Measurements from ENCODE around the gene HHIPL1.

Gene HHIPL1

GRCh38 chr14:99691111-99691885 is 46.4 kb downstream of the HHIPL1 start:
- DNase-seq = no peak

DNA sequence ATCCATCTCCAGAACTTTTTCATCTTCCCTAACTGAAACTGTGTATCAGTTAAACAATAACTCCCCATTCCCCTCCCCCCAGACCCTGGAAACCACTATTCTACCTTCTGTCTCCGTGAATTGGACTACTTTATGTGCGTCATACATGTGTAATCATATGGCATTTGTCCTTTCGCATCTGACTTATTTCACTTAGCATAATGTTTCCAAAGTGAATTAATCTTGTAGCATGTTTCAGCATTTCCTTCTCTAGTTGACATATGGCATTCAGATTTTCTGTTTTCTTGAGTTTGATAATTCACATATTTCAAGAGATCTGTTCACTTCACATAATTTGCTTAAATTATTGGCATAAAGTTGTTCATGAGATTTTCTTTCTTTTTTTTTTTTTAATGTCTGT is 49.0 kb downstream of the HHIPL1 start:
- DNase-seq = no peak

- no peak for DNase-seq
Measured at GRCh38 chr14:99696929-99697328, 52.0 kb downstream of the HHIPL1 start.

- DNase-seq = no peak
Measured at GRCh38 chr14:99698236-99698635, 53.3 kb downstream of the HHIPL1 start.

GRCh38 chr14:99698642-99699041 is 53.7 kb downstream of the HHIPL1 start:
- no peak for DNase-seq

DNA sequence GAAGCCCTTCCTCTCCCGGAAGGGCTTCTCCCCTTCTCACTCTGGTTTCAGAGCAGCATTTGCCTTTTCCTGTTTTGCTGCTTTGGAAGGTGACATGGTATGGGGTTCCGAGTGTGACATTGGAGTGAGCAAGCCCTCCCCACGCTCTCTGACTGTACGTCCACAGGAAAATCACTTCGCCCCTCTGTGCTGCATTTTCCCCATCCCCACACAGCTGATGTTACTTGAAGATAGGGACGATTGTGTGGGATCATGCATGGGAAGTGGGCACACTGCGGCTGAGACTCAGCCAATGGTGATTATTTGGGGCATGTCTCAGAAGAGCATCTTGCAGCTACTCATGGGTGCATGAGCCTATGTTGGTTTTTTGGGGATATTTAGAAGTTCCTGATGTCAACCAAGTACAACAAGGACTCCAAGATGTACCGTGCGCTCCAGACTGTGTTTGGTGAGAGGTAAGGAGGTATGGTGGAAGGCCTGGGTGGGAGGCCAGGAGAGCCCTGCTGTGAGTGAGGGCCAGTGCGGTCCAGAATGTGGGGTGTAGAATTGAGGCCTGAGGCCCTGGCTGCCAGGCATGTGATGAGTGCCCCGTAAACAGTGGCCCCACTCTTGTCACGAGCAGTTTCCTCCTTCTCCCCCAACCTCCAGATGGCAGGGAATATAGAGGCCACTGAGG is 54.3 kb downstream of the HHIPL1 start:
- no peak for DNase-seq

DNA sequence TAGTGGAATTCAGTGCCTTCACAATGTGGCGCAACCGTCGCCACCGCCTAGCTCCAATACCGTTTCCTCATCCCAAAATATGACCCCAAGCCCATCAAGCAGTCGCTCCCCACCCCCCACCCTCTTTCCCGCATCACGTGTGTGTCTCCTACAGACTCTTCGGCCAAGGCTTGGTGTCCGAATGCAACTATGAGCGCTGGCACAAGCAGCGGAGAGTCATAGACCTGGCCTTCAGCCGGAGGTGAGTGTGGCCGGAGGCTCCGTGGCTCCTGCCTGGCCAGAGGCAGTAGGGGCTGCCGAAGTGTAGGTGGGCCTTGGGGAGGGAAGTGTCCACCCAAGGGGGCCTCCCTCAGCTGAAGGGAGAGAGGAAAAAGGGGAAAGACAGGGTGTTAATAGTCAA is 54.9 kb downstream of the HHIPL1 start:
- no peak for DNase-seq

DNA sequence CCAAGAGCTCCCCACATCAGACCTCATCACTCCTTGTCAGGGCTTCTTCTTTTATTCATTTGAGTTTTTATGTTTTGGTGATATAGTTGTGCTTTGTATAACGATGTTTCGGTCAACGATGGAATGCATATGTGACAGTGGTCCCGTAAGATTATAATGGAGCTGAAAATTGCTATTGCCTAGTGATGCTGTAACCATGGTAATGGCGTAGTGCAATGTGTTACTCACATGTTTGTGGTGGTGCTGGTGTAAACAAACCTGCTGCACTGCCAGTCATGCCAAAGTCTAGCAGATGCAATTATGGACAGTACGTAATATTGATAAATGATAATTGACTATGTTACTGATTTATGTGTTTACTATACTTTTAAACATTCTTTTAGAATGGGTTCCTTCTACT is 55.5 kb downstream of the HHIPL1 start:
- DNase-seq = no peak

DNA sequence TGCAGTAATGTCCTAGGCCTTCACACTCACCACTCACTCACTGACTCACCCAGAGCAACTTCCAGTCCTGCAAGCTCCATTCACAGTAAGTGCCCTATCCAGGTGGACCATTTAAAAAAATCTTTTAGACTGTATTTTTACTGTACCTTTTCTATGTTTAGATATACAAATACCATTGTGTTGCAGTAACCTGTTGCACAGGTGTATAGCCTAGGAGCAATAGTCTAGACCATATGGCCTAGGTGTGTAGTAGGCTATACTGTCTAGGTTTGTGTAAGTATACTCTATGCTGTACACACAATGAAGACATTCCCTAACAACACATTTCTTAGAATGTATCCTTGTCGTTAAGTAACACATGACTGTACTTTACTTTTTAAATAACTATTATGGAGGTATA is 56.3 kb downstream of the HHIPL1 start:
- no peak for DNase-seq

DNA sequence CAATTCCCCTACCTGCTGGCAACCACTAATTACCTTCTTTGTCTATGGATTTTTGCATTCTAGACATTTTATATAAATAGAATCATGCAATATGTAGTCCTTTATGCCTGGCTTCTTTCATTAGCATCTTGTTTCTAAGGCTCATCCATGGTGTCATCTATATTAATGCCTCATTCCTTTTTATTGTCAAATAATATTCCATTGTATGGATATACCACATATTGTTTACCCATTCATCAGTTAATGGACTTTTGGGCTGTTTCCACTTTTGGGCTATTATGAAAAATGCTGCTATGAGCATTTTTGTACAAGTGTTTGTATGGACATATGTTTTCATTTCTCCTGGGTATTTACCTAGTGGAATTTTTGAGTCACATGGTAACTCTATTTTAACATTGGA is 57.2 kb downstream of the HHIPL1 start:
- DNase-seq = no peak

- no peak for DNase-seq
Measured at GRCh38 chr14:99703381-99703780, 58.5 kb downstream of the HHIPL1 start.

DNA sequence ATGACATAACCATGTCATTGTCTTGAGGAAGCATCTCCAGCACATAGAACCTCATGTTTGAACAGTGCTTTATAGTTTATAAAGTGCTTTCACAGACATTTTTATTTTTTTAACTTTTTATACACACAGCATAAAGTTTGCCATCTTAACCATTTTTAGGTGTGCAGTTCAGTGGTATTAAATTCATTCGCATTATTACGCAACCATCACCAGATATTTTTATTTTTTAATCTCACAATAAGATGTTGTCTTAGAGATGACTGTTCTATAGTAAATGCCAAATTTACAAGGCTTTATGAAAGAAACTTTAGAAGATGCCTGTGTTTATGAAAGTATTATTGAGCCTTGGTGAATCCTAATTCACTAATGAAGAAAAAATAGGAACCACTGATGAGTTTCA is 59.1 kb downstream of the HHIPL1 start:
- no peak for DNase-seq

DNA sequence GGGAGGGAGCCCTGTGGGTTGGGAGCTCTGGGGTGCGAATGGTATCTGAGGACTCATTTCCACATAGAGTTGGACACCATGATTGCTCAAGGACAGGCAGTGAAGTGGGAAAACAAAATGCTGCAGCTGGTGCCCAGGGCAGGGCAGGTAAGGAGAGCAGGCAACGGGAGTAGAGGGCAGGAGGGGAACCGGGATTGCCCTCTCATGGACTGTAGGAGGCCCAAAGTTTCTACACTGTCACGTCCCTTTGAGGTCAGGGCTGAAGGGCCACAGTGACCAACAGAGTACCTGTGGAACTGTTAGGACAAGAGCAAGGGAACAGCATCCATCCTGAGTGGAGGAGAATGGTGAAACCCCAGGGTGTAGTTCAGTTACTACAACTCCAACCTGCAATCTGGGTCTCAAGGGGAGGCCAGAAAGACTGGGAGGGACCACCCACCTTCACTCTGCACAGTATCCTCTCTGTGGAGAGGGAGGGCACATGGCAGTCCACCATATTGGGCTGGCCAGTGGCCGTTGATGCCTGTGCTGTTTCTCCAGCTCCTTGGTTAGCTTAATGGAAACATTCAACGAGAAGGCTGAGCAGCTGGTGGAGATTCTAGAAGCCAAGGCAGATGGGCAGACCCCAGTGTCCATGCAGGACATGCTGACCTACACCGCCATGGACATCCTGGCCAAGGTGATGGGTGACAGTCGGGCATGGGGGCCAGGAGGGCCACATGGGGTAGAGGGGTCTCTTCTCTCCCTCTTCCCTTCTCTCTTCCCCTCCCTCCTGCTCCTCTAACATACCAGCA is 61.4 kb downstream of the HHIPL1 start:
- DNase-seq = no peak

DNA sequence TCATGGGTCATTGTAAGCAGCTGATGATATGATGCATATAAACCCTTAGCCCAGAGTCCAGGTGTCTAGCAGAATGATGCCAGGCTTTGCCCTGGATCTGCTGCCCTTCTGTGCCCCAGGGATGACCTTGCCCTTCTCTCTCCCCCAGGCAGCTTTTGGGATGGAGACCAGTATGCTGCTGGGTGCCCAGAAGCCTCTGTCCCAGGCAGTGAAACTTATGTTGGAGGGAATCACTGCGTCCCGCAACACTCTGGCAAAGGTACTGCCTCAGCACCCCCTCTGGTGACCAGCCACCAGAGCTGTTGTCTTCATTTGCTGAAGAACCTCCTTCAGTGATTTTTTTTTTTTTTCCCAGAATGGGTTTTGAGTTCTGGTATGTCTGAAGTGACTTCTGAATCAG is 62.5 kb downstream of the HHIPL1 start:
- no peak for DNase-seq

DNA sequence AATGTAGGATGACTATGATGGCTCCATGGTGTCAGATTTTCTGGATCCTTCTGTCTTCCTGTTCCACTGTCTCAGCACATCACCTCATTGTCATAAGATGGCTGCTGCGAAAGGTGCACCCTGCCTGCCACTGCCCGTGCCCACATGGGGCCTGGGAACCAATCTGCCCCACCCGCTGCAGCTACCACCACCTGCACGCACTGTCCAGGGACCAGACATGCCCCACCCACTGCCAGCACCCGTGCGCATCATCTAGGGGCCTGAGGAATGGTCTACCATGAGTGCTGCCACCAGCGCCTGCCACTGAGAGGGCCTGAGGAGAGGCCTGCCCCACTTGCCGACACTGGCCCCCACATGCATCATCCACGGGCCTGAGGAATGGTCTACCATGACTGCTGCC is 63.0 kb downstream of the HHIPL1 start:
- DNase-seq = no peak

DNA sequence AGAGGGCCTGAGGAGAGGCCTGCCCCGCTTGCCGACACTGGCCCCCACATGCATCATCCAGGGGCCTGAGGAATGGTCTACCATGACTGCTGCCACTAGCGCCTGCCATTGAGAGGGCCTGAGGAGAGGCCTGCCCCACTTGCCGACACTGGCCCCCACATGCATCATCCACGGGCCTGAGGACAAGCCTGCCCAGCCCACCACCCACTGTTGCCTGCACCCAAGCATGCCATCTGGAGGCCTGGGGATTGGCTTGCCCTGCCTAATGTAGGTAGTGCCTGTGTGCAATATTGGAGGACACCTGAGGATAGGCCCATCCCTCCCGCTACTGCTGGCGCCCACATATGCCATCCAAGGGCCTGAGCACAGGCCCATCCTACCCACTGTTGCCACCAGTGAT is 63.5 kb downstream of the HHIPL1 start:
- DNase-seq = no peak

- DNase-seq = no peak
Measured at GRCh38 chr14:99713972-99714371, 69.0 kb downstream of the HHIPL1 start.

DNA sequence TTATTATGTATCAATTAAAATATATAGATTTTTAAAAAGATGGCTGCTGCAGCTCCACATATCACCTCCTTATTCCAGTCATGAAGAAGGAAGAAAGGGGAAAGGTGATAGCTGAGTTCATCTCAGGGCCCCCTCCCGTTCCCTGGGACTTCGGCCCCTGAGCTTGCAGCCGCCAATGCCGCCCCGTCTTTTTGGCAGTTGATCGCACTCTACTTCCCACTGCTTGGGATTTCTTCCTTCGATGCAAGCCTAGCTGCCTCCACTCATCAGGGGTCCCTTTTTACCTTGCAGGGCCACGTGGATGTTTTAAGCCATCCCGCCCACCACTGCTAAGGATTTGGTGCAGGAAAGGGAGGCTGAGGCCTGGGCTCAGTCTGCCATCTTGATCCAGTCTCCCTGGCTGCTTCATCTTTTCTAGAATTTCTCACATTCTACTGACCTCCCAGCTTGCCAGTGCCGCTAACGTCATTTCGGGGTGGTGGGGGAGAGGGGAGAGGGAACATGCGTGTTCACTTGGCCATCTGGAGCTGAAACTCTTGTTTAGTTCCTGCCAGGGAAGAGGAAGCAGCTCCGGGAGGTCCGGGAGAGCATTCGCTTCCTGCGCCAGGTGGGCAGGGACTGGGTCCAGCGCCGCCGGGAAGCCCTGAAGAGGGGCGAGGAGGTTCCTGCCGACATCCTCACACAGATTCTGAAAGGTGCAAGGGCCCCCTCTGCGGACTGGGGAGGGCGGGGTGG is 70.5 kb downstream of the HHIPL1 start:
- no peak for DNase-seq

DNA sequence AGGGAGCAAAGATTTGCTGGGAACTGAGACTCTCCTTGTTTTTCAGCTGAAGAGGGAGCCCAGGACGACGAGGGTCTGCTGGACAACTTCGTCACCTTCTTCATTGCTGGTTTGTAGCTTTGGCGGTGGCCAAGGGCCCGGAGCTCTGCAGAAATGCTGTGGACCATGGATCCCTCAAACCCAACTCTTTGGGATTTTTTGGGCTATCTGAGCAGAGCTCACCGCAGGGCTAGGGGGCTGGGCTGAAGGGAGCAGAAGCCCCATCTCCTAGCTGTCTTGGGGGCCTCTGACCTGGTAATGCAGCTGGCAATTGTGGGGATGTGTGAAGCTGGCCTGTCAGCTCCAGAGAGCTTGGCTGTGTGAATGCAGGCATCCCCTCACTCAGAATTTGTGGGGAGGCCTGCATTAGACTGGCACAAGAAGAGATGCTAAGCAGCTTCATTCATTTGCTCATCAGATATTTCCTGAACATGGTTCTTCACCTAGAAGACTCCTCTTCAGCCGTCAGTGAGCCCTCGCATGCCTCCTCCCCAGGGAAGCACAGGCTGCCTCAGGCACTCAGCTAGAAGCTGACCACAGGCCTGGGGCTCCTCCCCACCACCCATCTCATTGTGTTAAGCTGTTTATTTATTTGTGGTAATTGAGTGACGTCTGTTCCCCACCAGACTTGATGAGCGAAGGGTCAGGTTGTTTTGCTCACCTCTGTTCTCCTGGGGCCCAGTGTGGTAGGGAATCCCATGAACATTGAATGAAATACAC is 71.3 kb downstream of the HHIPL1 start:
- DNase-seq = no peak

DNA sequence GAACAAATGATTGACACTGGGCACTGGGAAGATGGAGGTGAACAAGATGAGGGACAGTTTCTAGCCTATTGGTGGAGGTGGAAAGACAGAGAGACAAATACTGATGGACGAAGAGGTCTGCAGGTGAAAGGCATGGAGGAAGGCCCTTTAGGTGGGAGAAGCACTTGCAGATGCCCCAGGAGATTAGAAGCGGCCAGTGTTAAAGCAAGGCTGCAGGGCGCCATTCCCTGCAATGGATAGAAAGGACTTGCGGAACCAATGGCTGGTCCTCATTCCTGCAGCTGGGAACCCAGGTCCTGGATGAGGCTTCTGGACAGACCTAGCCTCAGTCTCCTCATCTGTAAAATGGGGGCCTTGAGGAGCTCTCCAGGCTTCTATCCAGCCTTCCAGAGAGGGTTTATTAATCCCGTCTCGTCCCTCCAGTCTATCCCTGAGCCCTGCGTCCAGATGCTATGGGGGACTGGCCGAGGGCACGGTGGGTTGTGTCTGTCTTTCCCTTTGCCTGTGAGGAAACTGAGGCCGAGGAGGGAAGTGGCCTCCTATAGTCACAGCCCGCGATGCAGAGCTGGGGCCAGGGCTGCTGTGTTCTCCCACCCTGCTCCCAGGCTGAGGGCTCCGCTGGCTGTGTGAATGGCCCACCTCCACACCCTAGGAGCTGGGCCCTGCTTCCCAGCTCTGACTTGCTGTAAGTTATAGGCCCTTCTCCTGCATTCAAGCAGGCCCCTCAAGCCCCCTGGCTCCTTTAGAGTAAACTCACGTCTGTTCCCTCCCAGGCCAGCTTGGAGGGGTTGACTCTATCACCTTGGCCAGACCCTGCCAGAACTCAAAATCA is 72.1 kb downstream of the HHIPL1 start:
- no peak for DNase-seq

DNA sequence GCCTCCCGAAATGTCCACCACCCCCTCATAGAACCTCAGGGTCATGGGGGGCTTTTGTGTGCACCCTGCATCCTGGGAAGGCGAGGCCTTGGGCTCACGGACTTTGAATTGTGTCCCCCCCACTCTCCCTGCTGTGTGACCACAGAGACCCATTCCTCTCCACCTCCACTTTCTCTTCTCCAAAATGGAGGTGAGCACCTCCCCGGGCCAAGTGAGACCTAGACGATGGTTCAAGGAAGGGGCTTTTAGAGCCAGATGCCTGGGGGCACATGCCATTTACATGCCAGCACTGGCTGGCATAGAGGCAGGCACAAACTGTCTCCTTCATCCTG is 72.7 kb downstream of the HHIPL1 start:
- no peak for DNase-seq
